Measurements from ENCODE around the gene ANKRD42. TPM values are rescaled to one million over a fixed set of nuclear protein-coding genes. Genes with fewer than 3 reads are reported as not detected.

ANKRD42 gene
- total and polyA plus RNA-seq, 2 experiments from 2014 or later: 9.2 to 9.7 TPM

- DNase-seq (ENCODE audit: low spot score): no peak
- no peak overlapping the region for H2AFZ ChIP-seq
- H3K4me1 ChIP-seq (ENCODE audit: insufficient read depth): peaks cover 23% of the 10 kb centered on the region
- H3K9me2 ChIP-seq (replicated peaks; ENCODE audit: insufficient read depth): no peaks in the 10 kb centered on the region
- H3K4me3 ChIP-seq: no peak overlapping the region
- no peak for TF ChIP-seq EZH2phosphoT487 (IDR thresholded peaks at IDR 0.05; ENCODE audit: low read depth, severe bottlenecking, unreplicated experiment)
- TF ChIP-seq EZH2 (IDR thresholded peaks at IDR 0.05; ENCODE audit: borderline replicate concordance): no peak
- TF ChIP-seq, protein P1, sequence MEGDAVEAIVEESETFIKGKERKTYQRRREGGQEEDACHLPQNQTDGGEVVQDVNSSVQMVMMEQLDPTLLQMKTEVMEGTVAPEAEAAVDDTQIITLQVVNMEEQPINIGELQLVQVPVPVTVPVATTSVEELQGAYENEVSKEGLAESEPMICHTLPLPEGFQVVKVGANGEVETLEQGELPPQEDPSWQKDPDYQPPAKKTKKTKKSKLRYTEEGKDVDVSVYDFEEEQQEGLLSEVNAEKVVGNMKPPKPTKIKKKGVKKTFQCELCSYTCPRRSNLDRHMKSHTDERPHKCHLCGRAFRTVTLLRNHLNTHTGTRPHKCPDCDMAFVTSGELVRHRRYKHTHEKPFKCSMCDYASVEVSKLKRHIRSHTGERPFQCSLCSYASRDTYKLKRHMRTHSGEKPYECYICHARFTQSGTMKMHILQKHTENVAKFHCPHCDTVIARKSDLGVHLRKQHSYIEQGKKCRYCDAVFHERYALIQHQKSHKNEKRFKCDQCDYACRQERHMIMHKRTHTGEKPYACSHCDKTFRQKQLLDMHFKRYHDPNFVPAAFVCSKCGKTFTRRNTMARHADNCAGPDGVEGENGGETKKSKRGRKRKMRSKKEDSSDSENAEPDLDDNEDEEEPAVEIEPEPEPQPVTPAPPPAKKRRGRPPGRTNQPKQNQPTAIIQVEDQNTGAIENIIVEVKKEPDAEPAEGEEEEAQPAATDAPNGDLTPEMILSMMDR (IDR thresholded peaks at IDR 0.05; ENCODE audit: poor library complexity): no peak
- 94% methylated on average over 5 of the region's 5 CpGs for WGBS (ENCODE audit: low lambda C conversion rate, missing lambda C conversion rate)
- H3K27me3 ChIP-seq: no peaks in the 10 kb centered on the region
- no peaks in the 10 kb centered on the region for H3K9me3 ChIP-seq (ENCODE audit: low read depth)
- H3K27ac ChIP-seq: peak overlapping the region; percentile 98
- no peaks in the 10 kb centered on the region for H3K36me3 ChIP-seq (replicated peaks; ENCODE audit: insufficient read depth, low read depth)
- H4K20me1 ChIP-seq (ENCODE audit: insufficient read depth, poor library complexity, severe bottlenecking): no peaks in the 10 kb centered on the region
- peaks cover 35% of the 10 kb centered on the region for H3K79me2 ChIP-seq
- H3K4me2 ChIP-seq: peak overlapping the region; percentile 93
These were observed 2.0 kb upstream of the ANKRD42 start for GRCh38 chr11:83191491-83191890.

GRCh38 chr11:83191986-83192385, 1.5 kb upstream of the ANKRD42 start:
- Histone ChIP-seq H3K9me3 (ENCODE audit: low read depth) (no peaks in the 10 kb centered on the region), H3K27ac (peak overlapping the region; percentile 98), H3K9me2 (replicated peaks; ENCODE audit: insufficient read depth) (no peaks in the 10 kb centered on the region), H4K20me1 (ENCODE audit: insufficient read depth, poor library complexity, severe bottlenecking) (no peaks in the 10 kb centered on the region), H3K27me3 (no peaks in the 10 kb centered on the region), H3K4me3 (no peak overlapping the region), H3K79me2 (peaks cover 39% of the 10 kb centered on the region), H2AFZ (no peak overlapping the region), H3K36me3 (replicated peaks; ENCODE audit: insufficient read depth, low read depth) (no peaks in the 10 kb centered on the region), H3K4me2 (peak overlapping the region; percentile 93), H3K4me1 (ENCODE audit: insufficient read depth) (peaks cover 26% of the 10 kb centered on the region)
- peak; percentile 8 for DNase-seq (ENCODE audit: low spot score)
- 88% methylated on average over 11 of the region's 11 CpGs for WGBS (ENCODE audit: low lambda C conversion rate, missing lambda C conversion rate)
- TF ChIP-seq EZH2 (IDR thresholded peaks at IDR 0.05; ENCODE audit: borderline replicate concordance) (no peak), EZH2phosphoT487 (IDR thresholded peaks at IDR 0.05; ENCODE audit: low read depth, severe bottlenecking, unreplicated experiment) (no peak)
- TF ChIP-seq, protein P1 (IDR thresholded peaks at IDR 0.05; ENCODE audit: poor library complexity): no peak

DNA sequence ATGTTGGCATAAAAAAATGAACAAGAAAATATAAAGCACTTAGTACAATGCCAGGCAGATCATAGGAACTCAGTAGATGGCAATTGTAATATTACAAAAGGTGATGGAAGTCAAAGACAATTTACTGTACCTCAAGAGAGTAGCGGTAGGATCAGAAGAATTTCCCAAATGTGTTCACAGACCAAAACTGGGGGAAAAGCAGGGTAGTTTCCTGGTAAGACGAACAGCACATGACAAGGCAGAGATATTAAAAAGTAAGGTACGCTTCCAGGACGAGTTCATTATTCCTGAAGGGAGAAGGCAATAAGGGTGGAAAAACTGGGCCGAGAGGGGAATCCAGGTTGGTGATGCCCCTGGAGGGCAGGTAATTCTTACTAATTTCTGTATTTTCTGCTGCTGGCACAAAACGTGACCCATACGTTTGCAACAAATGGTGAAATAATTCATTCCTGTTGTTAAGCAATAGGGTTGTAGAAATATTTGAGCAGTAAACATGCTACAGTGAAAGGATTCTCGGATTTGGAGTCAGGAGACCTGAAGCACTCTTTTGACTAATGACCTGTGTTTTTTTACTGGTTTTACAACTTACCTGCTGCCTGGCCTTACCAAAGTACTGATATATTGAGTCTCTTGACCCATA, 786 bp upstream of the ANKRD42 start:
- Histone ChIP-seq H3K36me3 (replicated peaks; ENCODE audit: insufficient read depth, low read depth) (no peaks in the 10 kb centered on the region), H4K20me1 (ENCODE audit: insufficient read depth, poor library complexity, severe bottlenecking) (no peaks in the 10 kb centered on the region), H3K27me3 (no peaks in the 10 kb centered on the region), H3K9me3 (ENCODE audit: low read depth) (no peaks in the 10 kb centered on the region), H3K4me3 (peak overlapping the region; percentile 91), H2AFZ (peak overlapping the region; percentile 88), H3K27ac (peak overlapping the region; percentile 98), H3K79me2 (peaks cover 46% of the 10 kb centered on the region), H3K4me2 (peak overlapping the region; percentile 93), H3K9me2 (replicated peaks; ENCODE audit: insufficient read depth) (no peaks in the 10 kb centered on the region), H3K4me1 (ENCODE audit: insufficient read depth) (peaks cover 26% of the 10 kb centered on the region)
- WGBS (ENCODE audit: low lambda C conversion rate, missing lambda C conversion rate): 28% methylated on average over 8 of the region's 8 CpGs
- peak; percentile 10 for DNase-seq (ENCODE audit: low spot score)
- TF ChIP-seq EZH2 (IDR thresholded peaks at IDR 0.05; ENCODE audit: borderline replicate concordance) (no peak), EZH2phosphoT487 (IDR thresholded peaks at IDR 0.05; ENCODE audit: low read depth, severe bottlenecking, unreplicated experiment) (no peak)
- TF ChIP-seq, protein P1 (IDR thresholded peaks at IDR 0.05; ENCODE audit: poor library complexity): no peak
